B cell (primary cell): ENCODE measurements around the gene PRLR. TPM values are rescaled to one million over a fixed set of nuclear protein-coding genes. Genes with fewer than 3 reads are reported as not detected.

Source experiments
- ATAC-seq: fragments of 200-7000 bp; cut with Tn5 transposase; one replicate; pipeline ENCODE4 v1.10.0; 2021; ENCODE audit warnings: low read depth, mild to moderate bottlenecking, moderate number of reproducible peaks, moderate library complexity
- CTCF ChIA-PET: fragments of 350-600 bp; sonication (Branson Sonifier 250); formaldehyde crosslinking; loops from one replicate; lab custom pipeline; 2021; ENCODE audit warnings: antibody characterized with exemption, inconsistent platforms; lab: Charles Lee
- POLR2A ChIA-PET: fragments of 350-600 bp; sonication (Branson Sonifier 250); formaldehyde crosslinking; loops from one replicate; lab custom pipeline; 2021; ENCODE audit warnings: antibody characterized with exemption; lab: Charles Lee
- DNase-seq: peaks from one replicate; pipeline ENCODE4 v3.0.0; 2013
- H2AFZ ChIP-seq: 2 replicates; pipeline ENCODE4 v1.6.1; 2012; ENCODE audit warnings: mild to moderate bottlenecking, low read depth, low read length; ENCODE audit not compliant: insufficient read depth, poor library complexity, severe bottlenecking
- H3K27ac ChIP-seq, 2 donors: 1 replicate in 1 of 2; 2 replicates in 1 of 2; pipeline ENCODE4 v1.5.1; 2012 to 2013; ENCODE audit warnings: low read length in 2 of 2, mild to moderate bottlenecking in 2 of 2, moderate library complexity in 1 of 2
- H3K27me3 ChIP-seq, 4 experiments: fragments of 200-600 bp in 1 of 4; sonication (generic) in 1 of 4; replicated peaks in 1 of 4; 1 replicate in 2 of 4; 2 replicates in 2 of 4; pipeline versions ENCODE4 v1.6.1 to v1.7.0; 2013 to 2016; ENCODE audit warnings: low read length in 3 of 4, mild to moderate bottlenecking in 2 of 4, mixed read lengths in 1 of 4, moderate library complexity in 1 of 4; ENCODE audit not compliant: insufficient read depth in 4 of 4, control insufficient read depth in 3 of 4; ENCODE audit errors: control extremely low read depth in 1 of 4
- H3K36me3 ChIP-seq, 2 experiments: replicated peaks in 1 of 2; 1 replicate in 1 of 2; 2 replicates in 1 of 2; pipeline versions ENCODE4 v1.6.1 to v1.7.1; 2013; ENCODE audit warnings: low read length in 1 of 2; ENCODE audit not compliant: insufficient read depth in 2 of 2, control insufficient read depth in 1 of 2; ENCODE audit errors: control extremely low read depth in 1 of 2, extremely low read depth in 1 of 2
- H3K4me1 ChIP-seq, 2 donors: fragments of 200-600 bp in 1 of 2; sonication (generic) in 1 of 2; 1 replicate in 1 of 2; 2 replicates in 1 of 2; pipeline versions ENCODE4 v1.5.1 to v1.6.1; 2013 to 2017; ENCODE audit warnings: low read length in 2 of 2; ENCODE audit not compliant: control insufficient read depth in 2 of 2, insufficient read depth in 2 of 2
- H3K4me2 ChIP-seq: replicated peaks from 2 replicates; pipeline ENCODE3; 2012; ENCODE audit warnings: mild to moderate bottlenecking, low read depth, low read length; ENCODE audit not compliant: poor library complexity, severe bottlenecking
- H3K4me3 ChIP-seq, 5 experiments: fragments of 200-600 bp in 1 of 5; sonication (generic) in 1 of 5; 1 replicate in 3 of 5; 2 replicates in 2 of 5; pipeline versions ENCODE4 v1.5.1 to v1.7.0; 2011 to 2016; ENCODE audit warnings: low read length in 4 of 5, mild to moderate bottlenecking in 4 of 5, low read depth in 2 of 5, control low read depth in 1 of 5, moderate library complexity in 1 of 5; ENCODE audit not compliant: insufficient read depth in 1 of 5; ENCODE audit errors: control extremely low read depth in 1 of 5, extremely low read depth in 1 of 5
- H3K79me2 ChIP-seq: fragments of 200-600 bp; sonication (generic); one replicate; pipeline ENCODE4 v1.6.0; 2016; ENCODE audit warnings: low read length; ENCODE audit not compliant: control insufficient read depth, insufficient read depth
- H3K9ac ChIP-seq: fragments of 200-600 bp; sonication (generic); 2 replicates; pipeline ENCODE4 v1.6.1; 2017; ENCODE audit warnings: mild to moderate bottlenecking, low read length, moderate library complexity
- H3K9me3 ChIP-seq, 3 donors: one replicate each; pipeline versions ENCODE4 v1.6.1 to v1.7.1; 2013; ENCODE audit warnings: low read length in 2 of 3; ENCODE audit not compliant: control insufficient read depth in 2 of 3, insufficient read depth in 1 of 3; ENCODE audit errors: control extremely low read depth in 1 of 3
- H4K20me1 ChIP-seq: 2 replicates; pipeline ENCODE4 v1.6.0; 2012; ENCODE audit warnings: mild to moderate bottlenecking, low read length; ENCODE audit not compliant: insufficient read depth, control insufficient read depth, poor library complexity, severe bottlenecking
- H3K27ac Mint-ChIP-seq: one replicate; pipeline ENCODE4 v1.8.0; 2021; ENCODE audit warnings: mixed read lengths
- H3K27me3 Mint-ChIP-seq: one replicate; pipeline ENCODE4 v1.8.0; 2021; ENCODE audit warnings: mixed read lengths
- H3K4me1 Mint-ChIP-seq: one replicate; pipeline ENCODE4 v1.8.0; 2021; ENCODE audit warnings: mixed read lengths
- H3K4me3 Mint-ChIP-seq: one replicate; pipeline ENCODE4 v1.8.0; 2021; ENCODE audit warnings: mixed read lengths
- H3K9me3 Mint-ChIP-seq: one replicate; pipeline ENCODE4 v1.8.0; 2022; ENCODE audit warnings: mixed read lengths; ENCODE audit not compliant: insufficient read depth
- CTCF ChIP-seq: fragments of 200-600 bp; IDR thresholded peaks from one replicate; pipeline ENCODE4 v1.8.0; 2022; ENCODE audit warnings: antibody characterized with exemption, mild to moderate bottlenecking
- EZH2 ChIP-seq: IDR thresholded peaks from 2 replicates; pipeline ENCODE4 v1.6.1; 2012; ENCODE audit warnings: borderline replicate concordance, low read depth, mild to moderate bottlenecking, moderate library complexity, low read length; ENCODE audit not compliant: insufficient read depth, poor library complexity, severe bottlenecking
- WGBS: methylation state at CpG from one replicate; pipeline ENCODE4 v1.1.5; 2013; ENCODE audit warnings: missing lambda C conversion rate; ENCODE audit not compliant: insufficient coverage; 5-methylcytosine and 5-hydroxymethylcytosine counted together
- intact Hi-C: fragments of 100-400 bp; cut with micrococcal nuclease; formaldehyde crosslinking; loops from one replicate; pipeline ENCODE4 v1.10.0; 2022
- polyA plus RNA-seq: library from polyadenylated mRNA; depleted of rRNA; stranded (reverse); fragments of >200 nt; gene quantifications from 2 replicates; pipeline ENCODE4 v1.2.3, GENCODE V29; 2012
- total RNA-seq, 2 donors: library from RNA; stranded (reverse); fragments of 120-200 nt in 1 of 2; gene quantifications; 1 replicate in 1 of 2; 2 replicates in 1 of 2; pipeline versions ENCODE4 v1.2.3 to v1.2.4, GENCODE V29; 2013 to 2022

PRLR gene
- total and polyA plus RNA-seq, 2 donors (not counting 1 experiment from before 2014, with no cell fraction given), result 0.39 TPM; not detected in 1

- CTCF ChIA-PET, result interaction anchor here (1.5 kb wide), 1 partner anchor 12 kb away, joined by 5 read pairs; no protein-coding TSS in a partner anchor
- ATAC-seq, result no peak
- no peak overlapping the region for H3K27ac Mint-ChIP-seq
These were observed 32.9 kb downstream of the PRLR start for GRCh38 chr5:35197351-35197750.

GRCh38 chr5:35195472-35195852, 34.8 kb downstream of the PRLR start:
- peak overlapping the region; percentile 54 to 69 for H3K27ac ChIP-seq
- H3K27me3 ChIP-seq, result no peaks in the 10 kb centered on the region
- H3K79me2 ChIP-seq, result no peaks in the 10 kb centered on the region
- H3K36me3 ChIP-seq, result no peaks in the 10 kb centered on the region
- TF ChIP-seq CTCF (no peak), EZH2 (no peak)
- intact Hi-C loops, result loop anchor here (2.0 kb wide), 1 partner anchor 17 kb away; no protein-coding TSS in a partner anchor
- 67% methylated on average over 1 of the region's 5 CpGs for WGBS
- Mint-ChIP-seq H3K4me3 (peak overlapping the region; percentile 75), H3K27ac (peak overlapping the region; percentile 81), H3K4me1 (peaks cover 35% of the 10 kb centered on the region), H3K9me3 (no peaks in the 10 kb centered on the region), H3K27me3 (peaks cover 5% of the 10 kb centered on the region)
- POLR2A ChIA-PET, result no interaction called here
- H3K9me3 ChIP-seq, result no peaks in the 10 kb centered on the region
- no peaks in the 10 kb centered on the region for H4K20me1 ChIP-seq
- no peak overlapping the region for H3K9ac ChIP-seq
- DNase-seq (no peak), ATAC-seq (no peak)
- H2AFZ ChIP-seq, result peak overlapping the region; percentile 59
- H3K4me3 ChIP-seq, result no peak overlapping the region
- H3K4me2 ChIP-seq, result peak overlapping the region; percentile 59
- CTCF ChIA-PET, result interaction anchor here (1.0 kb wide), 1 partner anchor 8 kb away, joined by 3 read pairs; no protein-coding TSS in a partner anchor
- peaks cover 28% of the 10 kb centered on the region in 2 donors for H3K4me1 ChIP-seq

More at GRCh38 chr5:35197351-35197750, 32.9 kb downstream of the PRLR start:
- no peak overlapping the region for H3K4me3 Mint-ChIP-seq
- Histone ChIP-seq H3K9me3 (no peaks in the 10 kb centered on the region), H3K27me3 (no peaks in the 10 kb centered on the region), H3K79me2 (no peaks in the 10 kb centered on the region), H3K4me1 (peaks cover 28% of the 10 kb centered on the region in 2 donors), H3K36me3 (no peaks in the 10 kb centered on the region), H2AFZ (no peak overlapping the region), H4K20me1 (no peaks in the 10 kb centered on the region), H3K4me2 (no peak overlapping the region), H3K27ac (no peak overlapping the region), H3K9ac (no peak overlapping the region), H3K4me3 (no peak overlapping the region)
- TF ChIP-seq CTCF (no peak), EZH2 (no peak)
- H3K9me3 Mint-ChIP-seq, result no peaks in the 10 kb centered on the region
- peaks cover 35% of the 10 kb centered on the region for H3K4me1 Mint-ChIP-seq
- peaks cover 16% of the 10 kb centered on the region for H3K27me3 Mint-ChIP-seq
- intact Hi-C loops, result no loop called here
- POLR2A ChIA-PET, result no interaction called here
- DNase-seq, result no peak
- 87% methylated on average over 3 of the region's 3 CpGs for WGBS
